IPS-11a (cell line): ENCODE results near the gene HIF3A.
"Not testable (repeated sequence)": the region's sequence is repeated elsewhere in the genome, so short reads cannot be mapped to it uniquely, and the experiment has no call there.

ENCODE experiments used
- H3K4me3 ChIP-seq: one replicate; pipeline ENCODE4 v1.5.1; 2013; ENCODE audit warnings: low read depth, low read length, control low read depth

Gene HIF3A

DNA sequence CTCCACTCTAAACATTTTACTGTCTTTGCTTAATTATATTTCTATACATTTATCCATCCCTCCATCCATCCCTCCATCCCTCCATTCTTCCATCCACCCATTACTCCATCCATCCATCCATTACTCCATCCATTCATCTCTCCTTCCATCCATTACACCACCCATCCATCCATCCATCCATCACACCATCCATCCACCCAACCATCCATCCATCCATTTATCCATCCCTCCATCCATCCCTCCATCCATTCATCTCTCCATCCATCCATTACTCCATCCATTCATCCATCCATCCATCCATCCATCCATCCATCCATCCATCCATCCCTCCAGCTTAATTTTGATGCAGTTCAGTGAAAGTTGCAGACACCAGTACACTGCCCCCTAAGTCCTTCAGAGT is 5.0 kb upstream of the HIF3A start:
- no peak overlapping the region for H3K4me3 ChIP-seq

DNA sequence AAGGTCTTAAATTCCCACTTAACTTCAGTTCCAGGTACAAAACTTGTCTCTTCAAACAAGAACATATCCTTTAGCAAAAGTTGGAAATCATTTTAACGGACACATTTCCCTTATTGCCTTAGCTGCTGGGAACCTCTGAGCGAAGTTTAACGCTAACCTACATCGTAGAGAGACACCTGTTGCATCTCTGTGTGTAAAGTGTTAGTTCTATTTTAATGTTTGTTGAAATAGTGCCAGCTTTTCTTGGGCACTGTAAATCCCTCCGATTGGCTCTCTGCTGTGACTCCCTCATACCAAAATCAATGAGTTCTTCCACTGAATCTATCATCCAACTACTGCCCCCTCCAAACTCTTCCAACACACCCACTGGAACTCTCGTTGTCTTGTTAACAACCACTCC is 2.3 kb upstream of the HIF3A start:
- H3K4me3 ChIP-seq = no peak overlapping the region

DNA sequence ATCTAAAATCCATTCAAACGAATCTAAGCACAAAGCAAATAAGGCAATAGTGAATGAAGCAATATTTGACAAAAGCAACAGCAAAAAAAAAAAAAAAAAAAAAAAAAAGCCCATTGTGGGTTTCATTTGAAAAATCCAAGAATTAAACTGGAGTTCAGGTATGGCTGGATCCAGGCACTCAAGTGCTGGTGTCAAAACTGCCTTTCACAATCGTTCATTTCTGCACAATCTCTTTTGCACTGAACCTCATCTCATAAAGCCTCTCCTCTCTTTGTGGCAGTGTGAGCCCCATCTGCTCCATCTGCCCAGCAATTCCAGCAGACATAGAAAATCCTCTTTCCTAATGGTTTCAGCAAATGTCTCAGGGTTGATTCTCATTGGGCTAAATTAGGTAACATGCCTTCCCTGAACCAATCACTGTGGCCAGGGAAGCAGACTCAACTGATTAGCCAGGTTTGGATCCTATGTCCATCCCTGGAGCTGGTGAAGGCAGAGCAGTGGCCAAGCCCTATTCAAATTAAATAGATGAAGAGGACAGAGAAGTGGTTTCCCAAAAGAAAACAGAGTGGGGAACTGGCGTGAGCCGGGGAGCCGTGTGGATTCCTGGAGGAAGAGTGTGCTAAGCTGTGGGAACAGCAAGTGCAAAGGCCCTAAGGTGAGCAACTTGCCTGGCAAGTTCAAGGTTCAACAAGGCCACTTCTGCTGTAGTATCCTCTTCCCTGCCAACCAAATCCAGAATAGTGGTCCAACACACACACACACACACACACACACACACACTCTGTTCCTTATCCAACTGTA is 1.2 kb upstream of the HIF3A start:
- no peak overlapping the region for H3K4me3 ChIP-seq

DNA sequence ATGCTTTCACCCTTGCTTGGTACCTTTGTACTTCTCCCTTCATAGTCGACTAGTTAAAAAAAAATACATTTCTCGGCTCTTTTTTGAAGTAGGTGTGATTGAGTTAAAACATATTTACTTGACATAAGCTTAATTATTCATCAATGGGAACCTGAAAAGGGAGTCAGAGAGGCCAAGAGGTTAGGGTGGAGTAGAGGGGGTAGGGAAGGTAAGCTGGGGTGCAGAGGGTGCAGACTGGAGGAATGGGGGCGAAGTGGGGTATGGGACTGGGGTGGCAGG is 701 bp upstream of the HIF3A start:
- H3K4me3 ChIP-seq = no peak overlapping the region

DNA sequence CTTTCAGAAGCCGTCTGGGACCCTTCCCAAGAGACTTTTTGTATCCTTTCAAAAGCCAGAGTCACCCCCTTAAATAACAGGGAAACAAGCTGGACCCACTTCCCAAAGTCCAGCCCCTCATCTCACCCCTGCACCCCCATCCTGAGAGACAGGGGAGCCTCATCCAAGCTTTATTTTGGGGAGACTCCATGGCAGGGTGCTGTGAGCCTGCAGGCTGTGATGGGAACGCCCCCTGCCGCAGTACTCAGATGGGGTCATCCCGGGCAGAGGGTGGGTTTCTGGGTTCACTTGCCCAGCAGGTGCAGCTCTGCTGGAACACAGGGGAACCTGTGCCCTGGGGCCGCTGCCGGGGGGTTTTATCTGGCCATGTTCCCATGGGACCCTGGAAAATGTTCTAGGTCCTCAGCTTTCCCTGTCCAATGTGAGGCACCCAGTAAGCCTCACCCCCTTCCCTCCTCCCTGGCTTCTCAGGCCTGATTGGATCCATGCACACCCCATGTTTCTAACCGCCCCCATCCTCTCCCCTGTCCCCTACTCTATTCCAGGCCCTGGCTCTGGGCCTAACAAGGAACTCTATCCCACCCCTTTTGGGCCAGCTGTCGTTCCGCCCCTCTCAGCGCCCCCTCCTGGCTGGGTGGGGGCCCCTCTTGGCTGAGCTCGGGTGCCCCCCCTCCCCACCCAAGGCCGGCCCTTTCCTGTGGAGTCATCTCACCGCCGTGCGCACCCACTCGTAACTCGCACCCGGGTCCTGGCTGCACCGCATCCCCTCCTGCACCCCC is 1.0 kb downstream of the HIF3A start:
- peak overlapping the region; percentile 67 for H3K4me3 ChIP-seq

DNA sequence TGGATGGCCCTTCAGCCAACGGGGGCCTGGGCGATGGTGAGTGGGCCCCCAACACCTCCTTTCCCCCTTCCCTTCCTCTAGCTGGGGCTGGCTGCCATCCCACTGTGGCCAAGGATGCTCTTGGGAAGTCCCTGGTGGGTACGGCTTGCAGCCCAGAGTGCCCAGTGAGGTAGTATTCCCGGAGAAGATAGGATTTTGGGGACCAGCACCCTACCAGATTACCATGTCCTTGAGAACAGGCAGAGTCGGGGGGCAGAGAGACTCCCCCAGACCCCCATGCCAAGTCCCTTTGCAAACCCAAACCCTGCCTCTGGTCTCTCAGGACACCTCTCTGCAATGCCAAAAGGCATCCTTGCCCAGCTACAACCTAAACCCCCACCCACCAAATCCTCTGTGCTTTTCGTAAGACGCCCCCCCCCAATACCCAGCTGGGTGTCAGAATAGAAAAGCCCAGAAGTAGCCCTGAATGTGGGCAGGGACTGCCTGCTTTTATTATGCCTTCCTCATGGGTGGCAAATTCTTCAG is 1.7 kb downstream of the HIF3A start:
- no peak overlapping the region for H3K4me3 ChIP-seq

DNA sequence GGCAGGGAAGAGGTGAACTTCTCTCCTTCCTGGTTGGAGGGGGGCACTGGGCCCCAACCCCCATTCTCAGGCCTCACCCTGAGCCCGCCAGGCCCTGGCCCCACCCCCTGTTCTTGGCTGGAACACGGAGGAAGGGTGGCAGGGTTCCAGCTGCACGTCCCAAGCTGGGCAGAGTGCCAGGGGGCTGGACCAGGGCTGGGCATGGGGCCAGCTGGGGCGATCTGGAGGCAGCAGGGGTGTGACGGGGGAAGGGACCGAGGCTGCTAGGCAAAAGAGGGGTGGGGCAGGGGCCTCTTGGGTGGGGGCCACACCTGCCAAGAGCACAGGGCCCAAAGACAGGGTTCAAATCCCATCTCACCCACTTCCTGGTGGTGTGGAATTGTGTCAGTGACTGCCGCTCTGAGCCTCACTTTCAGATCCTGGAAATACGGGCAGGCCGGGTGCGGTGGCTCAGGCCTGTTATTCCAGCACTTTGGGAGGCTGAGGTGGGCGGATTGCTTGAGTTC is 2.2 kb downstream of the HIF3A start:
- H3K4me3 ChIP-seq = no peak overlapping the region

DNA sequence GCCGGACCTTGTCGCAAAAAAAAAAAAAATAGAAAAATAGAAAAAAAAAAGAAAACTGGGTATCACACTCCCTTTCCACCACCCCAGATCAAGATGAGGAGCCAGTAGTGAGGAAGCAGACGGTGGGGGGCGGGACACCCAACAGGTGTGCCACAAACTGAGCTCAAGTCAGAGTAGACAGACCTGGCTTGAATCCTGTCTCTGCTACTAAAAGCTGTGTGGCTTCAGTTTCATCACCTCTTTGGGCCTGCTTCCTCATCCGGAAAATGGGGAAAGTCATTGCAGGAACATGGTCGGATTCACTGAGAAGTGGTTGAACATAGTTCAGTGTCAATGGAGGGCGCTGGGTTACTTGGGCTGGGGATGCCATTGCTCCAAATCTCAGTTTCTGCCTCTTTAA is 2.9 kb downstream of the HIF3A start:
- H3K4me3 ChIP-seq = no peak overlapping the region

DNA sequence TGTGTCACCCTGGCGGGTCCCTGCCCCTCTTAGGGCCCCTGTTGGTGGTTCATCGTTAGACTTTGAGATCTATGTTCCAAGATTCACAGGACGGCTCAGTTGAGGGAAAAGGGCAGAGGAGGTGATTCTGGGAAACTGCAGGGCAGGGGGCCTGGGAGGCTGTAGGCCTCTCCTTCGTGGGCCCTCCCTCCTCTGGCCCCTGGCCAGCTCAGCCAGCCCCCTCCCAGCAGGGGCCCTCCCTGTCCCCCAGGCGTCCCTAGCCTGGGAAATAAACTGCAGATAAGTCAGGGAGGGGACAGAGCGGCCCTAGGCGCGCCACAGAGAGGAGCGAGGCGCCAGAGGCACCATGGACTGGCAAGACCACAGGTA is 6.5 kb downstream of the HIF3A start:
- H3K4me3 ChIP-seq = no peak overlapping the region

DNA sequence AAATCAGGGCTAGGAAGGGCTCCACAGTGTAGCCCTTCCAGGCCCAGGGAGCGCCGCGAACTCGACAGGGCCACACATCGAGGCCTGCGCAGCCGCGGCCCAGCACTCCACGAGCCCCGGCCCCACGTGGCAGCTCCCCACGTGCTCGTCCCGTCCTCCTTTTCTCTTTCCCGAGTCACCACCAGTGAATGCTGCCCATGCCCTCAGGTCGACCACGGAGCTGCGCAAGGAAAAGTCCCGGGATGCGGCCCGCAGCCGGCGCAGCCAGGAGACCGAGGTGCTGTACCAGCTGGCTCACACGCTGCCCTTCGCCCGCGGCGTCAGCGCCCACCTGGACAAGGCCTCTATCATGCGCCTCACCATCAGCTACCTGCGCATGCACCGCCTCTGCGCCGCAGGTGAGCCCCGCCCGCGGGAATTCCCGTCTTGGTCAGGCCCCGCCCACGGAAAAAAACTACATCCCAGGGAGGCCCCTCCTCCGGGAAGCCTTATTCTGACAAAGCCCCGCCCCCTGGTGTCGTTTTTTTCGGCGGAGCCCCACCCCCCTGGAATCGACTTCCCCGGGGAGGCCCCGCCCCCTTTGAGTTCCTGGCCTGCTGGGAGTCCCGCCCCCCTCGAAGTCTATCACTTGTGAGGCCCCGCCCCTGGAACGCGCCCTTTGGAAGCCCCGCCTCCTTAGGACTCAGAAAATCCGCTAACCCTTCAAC is 7.0 kb downstream of the HIF3A start:
- peak overlapping the region; percentile 17 for H3K4me3 ChIP-seq

DNA sequence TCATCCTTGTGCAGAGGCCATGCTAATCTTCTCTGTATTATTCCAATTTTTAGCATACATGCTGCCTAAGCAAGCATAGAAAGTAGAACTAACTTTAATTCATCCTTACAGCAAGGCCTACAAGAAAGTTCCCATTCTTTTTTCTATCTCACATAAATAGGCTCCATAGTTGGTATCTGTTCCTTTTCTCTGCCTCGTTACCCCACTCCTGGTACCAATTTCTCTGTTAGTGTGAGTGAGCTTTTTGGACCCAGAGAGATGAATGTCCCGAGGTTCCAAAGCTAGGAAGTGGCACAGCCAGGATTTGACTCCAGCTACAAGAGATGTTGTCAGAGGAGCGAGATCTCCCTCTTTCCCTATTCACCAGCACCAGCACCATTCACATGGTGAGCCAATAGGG is 9.7 kb downstream of the HIF3A start:
- H3K4me3 ChIP-seq = no peak overlapping the region

DNA sequence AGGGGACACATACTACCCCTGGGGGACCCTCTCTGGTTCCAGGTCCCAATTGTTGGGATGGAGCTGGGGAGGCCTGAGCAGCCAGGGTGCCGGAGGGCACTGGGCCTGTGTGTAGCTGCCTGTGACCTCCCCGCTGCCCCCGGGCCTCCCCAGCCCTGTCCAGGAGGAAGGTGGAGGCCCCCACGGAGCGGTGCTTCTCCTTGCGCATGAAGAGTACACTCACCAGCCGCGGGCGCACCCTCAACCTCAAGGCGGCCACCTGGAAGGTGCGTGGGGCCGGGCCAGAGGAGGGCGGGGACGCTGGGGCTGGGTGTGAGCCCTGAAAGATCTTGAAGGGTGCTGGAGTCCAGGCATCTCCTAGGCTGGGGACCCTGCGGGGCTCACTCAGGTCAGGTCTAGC is 11.7 kb downstream of the HIF3A start:
- no peak overlapping the region for H3K4me3 ChIP-seq

DNA sequence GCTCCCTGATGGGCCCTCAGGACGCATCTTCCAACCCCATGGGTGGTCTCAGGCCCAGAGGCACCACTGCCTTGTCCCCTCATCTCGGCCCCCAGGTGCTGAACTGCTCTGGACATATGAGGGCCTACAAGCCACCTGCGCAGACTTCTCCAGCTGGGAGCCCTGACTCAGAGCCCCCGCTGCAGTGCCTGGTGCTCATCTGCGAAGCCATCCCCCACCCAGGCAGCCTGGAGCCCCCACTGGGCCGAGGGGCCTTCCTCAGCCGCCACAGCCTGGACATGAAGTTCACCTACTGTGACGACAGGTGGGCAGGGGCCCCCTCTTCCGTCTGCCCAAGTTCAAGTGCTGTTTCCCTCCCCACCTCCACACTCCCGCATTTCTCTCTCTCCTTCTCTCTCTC is 12.2 kb downstream of the HIF3A start:
- H3K4me3 ChIP-seq = no peak overlapping the region

DNA sequence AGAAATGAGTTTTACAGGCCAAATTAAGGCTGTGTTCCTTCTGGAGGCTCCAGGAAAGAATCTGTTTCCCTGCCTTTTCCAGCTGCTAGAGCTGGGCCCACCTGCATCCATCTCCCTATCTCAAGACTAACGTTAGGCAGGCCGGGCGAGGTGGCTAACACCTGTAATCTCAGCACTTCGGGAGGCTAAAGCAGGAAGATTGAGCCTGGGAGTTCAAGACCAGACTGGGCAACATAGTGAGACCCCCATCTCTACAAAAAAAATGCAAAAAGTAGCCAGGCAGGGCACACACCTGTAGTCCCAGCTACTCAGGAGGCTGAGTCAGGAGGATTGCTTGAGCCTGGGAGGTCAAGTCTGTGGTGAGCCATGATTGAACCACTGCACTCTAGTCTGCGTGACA is 14.6 kb downstream of the HIF3A start:
- H3K4me3 ChIP-seq = no peak overlapping the region

DNA sequence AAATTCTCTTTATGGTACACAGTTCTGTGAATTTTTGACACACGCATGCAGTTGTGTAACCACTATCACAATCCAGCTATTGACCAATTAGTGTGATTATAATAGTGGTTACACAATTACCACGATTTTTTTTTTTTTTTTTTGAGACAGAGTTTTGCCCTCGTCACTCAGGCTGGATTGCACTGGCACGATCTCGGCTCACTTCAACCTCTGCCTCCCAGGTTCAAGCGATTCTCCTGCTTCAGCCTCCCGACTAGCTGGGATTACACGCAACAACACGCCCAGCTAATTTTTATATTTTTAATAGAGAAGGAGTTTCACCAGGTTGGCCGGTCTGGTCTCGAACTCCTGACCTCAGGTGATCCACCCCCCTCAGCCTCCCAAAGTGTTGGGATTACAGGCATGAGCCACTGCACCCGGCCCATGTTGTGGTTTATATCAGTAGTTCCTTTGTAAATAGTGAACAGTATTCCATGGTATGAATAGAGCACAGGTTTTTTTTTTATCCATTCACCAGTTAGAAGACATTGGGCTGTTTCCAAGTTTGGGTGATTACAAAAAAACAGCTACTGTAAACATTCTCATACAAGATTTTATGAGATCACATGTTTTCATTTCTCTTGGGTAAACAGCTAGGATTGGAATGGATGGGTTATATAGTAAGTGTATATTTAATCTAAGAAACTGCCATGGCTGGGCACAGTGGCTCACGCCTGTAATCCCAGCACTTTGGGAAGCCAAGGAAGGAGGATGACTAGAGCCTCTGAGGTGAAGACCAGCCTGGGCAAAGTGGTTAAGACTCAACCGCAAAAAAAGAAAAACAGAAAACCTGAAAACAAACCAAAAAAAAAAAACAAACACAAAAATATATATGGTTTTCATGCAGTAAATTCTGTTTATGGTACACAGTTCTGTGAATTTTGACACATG is 17.0 kb downstream of the HIF3A start:
- not testable (repeated sequence) for H3K4me3 ChIP-seq

DNA sequence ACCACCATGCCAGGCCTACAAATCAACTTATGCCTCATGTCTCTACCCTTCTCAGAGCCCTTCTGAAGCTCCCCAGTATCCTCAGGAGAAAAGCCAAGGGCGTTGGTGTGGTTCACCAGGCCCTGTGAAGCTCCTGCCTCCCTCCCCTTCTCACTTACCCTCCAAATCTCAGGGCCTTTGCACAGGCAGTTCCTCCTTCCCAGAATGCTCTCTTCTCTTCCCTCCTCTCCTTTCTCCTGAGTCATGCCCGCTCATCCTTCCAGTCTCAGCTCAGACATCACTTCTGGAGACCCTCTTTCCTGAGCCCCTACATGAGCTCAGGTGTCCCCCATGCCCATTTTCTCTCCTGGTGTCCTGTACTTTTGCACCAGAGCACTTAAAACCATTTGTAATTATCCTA is 20.5 kb downstream of the HIF3A start:
- H3K4me3 ChIP-seq = no peak overlapping the region

DNA sequence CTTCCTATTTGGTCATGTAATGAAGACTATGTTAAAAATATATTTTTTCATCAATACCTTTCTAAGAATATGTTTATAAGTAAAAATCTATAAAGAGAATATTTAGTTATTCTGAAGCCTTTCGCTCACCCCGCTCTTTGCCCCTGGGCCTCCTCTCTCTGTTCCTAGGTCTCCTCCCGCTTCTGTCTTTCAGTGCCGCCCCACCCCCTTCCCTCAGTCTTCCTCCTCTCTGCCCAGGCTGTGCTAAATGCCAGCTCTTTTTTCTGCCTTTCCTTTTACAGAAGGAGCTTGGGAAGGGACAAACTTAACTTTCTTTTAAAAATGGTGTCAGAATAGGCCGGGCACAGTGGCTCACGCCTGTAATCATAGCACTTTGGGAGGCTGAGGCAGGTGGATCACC is 22.8 kb downstream of the HIF3A start:
- no peak overlapping the region for H3K4me3 ChIP-seq

DNA sequence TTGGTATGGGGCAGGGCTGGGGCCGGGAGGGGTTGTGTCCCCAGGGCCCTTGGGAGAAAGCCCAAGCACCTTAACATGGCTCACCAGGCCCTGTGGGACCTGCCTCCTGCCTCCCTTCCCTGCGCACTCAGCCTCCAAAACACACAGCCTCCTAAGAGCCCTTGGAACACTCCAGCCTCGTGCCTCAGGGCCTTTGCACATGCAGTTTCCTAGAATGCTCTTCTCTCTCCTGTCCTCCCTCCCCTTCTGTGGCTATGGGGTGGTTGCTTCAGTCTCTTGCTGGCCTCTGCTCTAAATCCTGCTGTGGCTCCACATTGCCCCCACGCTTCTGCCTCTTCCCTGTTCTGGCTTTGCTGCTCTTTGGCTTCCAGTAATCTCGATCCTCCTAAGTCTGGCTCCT is 23.7 kb downstream of the HIF3A start:
- H3K4me3 ChIP-seq = no peak overlapping the region

DNA sequence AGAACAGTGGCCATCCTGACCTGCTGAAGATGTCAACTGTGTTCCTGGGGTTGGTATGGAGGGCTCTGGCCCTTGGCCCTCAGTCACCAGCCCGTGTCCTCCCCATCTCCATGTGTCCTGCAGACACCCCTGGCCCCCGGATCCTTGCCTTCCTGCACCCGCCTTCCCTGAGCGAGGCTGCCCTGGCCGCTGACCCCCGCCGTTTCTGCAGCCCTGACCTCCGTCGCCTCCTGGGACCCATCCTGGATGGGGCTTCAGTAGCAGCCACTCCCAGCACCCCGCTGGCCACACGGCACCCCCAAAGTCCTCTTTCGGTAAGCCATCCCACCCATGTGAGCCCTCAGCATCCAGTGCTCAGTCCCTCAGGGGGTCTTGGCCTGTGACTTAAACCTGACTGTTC is 24.8 kb downstream of the HIF3A start:
- H3K4me3 ChIP-seq = no peak overlapping the region

DNA sequence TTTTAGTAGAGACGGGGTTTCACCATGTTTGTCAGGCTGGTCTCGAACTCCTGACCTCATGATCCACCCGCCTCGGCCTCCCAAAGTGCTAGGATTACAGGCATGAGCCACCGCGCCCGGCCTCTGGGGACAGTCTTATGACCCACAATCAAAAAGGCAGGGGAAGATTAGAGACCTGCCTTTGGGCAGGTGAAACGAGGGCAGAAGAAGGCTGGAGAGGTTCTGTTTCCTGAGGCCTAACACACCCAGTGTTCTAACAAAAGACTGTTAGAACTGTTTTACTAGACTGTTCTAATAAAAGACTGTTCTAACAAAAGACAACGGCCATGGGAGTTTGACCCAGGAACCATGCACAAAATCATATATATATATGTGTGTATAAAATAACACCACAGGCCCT is 26.4 kb downstream of the HIF3A start:
- not testable (repeated sequence) for H3K4me3 ChIP-seq

DNA sequence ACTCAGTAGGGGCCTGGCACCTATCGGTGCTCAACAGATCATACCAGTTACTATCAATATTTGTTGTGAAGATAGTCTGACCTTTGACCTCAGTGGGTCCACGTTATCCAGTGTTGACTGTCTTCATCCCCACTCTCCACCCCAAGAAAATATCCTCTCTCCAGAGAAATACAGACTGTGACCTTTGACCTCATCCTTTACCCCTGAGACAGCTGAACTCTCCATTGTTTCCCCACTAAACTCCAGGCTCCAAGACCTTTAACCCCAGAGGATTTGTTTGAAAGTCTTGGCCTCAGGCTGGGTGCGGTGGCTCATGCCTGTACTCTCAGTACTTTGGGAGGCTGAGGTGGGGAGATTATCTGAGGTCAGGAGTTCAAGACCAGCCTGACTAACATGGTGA is 27.4 kb downstream of the HIF3A start:
- H3K4me3 ChIP-seq = no peak overlapping the region
